CD4-positive, alpha-beta T cell treated with Interleukin-21 for 1 hour (primary cell): ENCODE data around the gene AVL9.

Experiments used
- DNase-seq: peaks from one replicate; pipeline ENCODE4 v3.0.0-alpha.2; 2020

Gene AVL9

DNA sequence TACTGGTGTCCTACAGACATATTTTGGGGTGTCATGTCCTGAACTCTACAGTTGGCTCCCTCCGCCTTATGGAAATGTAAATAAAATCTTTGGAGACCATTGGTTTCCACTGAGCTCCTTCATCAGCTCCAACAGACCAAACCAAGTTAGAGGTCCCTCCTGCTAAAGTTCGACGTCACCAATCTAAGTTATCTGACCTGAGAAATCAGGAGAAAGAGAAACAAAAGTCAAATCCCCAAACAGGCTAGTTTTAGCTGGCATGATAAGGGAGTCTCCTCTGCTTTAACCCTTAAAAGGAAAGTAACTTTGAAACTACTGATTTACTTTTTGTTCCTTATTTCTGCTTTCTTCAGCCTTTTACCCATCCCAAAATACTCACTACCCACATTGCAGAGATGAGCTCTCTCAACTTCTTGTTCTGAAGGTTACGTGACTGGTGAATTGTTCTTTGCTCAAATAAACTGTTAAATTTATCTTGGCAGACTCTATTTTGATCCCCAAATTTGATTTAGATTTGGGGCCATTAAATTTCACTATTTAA lies 39.9 kb downstream of the AVL9 start:
- DNase-seq, result no peak

DNA sequence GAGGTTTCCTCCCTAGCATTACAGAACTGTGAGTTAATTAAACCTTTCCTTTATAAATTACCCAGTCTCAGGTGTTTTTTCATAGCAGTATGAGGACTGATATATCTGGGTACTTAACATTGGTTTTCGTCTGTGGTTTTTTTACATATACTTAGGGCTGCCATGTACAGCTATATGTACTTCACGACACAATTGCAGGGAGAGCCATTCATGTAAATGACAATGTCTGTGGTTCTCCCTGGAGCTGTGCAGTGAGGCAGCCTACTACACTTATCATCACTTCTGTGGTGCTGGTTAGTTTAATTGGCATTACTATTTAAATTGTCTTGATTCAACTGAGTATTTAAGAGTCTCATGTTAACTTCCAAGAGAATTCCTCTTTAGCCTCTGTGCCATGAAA lies 40.7 kb downstream of the AVL9 start:
- no peak for DNase-seq

DNA sequence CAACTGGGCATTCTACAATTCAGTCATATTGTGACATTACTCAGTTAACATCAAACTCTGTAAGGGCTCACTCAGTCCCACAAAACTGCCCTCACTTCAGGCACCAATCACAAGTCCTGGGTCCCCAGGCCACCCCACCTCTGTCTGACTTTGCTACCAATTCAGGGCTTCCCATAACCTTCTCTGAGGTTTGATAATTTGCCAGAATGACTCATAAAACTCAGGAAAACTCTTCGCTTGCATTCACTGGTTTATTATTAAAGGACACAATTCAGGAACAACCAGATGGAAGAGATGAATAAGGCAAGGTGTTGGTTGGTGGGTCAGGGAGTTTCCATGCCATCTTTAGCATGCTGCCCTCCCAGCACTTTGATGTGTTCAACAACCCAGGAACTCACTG lies 41.3 kb downstream of the AVL9 start:
- no peak for DNase-seq

DNA sequence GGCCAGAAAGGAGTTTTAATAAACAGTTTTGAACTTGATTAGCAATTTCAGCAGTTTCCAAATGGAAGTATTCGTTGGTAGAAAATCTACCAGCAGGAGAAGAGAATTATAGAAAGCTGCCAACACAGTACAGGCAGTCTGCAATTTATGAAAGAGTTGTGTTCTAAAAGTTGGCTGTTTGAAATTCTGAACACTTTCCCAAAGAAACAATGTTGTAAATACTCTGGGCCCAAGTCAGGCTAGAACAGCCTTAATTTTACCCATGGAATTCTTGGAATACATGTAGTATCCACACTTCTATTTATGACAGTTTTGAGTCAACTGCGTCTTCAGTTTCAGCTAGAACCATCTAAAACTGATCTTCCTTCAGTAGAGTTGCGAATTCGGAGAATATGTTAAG lies 42.5 kb downstream of the AVL9 start:
- no peak for DNase-seq

DNA sequence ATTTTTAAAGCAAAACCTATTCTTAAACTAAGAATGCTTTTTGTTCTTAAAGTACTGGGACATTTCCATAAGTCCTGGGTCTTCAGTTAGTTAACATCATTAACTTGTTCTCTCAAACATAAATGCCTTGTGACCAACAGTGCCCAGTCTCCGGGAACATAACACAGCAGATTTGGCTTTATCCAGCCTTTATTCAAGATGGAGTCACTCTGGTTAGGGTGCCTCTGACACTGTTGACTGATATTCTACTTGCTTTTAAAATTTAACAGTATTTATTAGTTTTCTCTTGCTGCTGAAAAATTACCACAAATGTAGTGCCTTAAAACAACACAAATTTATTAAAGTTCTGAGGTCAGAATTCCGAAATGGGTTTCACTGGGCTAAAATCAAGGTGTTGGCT lies 44.1 kb downstream of the AVL9 start:
- DNase-seq, result no peak

DNA sequence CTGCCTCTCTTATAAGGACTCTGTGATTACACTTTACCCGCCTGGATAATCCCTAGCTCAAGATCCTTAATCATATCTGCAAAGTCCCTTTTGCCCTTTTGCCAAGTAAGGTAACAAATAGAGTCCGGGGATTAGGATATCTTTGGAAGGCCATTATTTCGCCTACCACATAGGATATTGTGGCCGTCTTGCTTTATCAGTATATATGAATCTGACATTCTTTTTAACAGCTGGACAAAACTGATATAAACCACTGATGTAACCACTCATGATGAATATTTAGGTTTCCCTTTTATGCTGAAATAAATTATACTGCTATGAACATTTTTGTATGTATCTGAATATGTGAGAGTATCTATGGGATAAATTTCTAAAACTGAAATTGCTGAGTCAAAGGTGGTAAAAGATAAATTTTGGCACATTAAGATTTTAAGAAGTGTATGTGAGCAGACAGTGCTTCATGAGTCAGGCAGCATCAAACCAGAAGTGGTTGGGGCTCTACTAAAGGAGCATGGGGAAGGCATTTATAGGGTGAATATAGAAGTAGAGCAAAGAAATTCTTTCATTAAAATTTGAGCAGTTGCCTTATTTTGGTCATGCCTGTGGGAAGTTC lies 44.7 kb downstream of the AVL9 start:
- no peak for DNase-seq

DNA sequence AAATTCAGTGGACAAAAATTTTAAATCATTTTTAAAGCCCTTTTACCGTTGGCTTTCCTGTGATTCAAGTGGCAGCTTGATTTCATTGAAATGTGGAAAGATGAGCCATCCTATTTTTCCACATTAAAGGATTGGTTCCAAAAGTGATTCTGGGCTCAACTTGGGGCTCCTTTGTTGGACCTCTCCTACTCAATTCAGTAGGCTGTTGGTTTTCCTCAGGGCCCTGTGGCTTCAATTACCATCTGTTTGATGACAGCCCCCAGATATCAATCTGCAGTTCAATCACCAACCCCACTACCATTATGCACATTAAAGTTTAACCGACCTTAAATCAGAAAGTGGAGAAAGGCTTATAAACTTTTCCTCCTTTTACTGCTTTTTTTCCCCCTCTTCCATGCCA lies 47.3 kb downstream of the AVL9 start:
- no peak for DNase-seq

DNA sequence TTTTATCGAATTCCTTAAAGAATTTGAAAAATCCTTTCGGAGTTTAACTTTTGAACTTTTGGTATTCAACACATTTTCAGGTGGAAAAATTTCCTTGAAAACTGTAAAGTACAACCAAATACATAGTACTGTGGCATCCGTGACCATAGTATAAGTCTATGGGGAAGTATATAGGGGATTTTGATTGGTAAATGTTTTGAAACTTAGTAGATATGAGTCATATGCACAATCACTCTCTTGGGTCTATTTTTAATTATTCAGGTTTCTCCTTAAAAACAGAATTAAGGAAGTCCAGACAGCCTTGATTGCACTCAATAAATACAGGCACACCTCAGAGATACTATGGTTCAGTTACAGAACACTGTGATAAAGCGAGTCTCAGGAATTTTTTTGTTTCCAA lies 64.2 kb downstream of the AVL9 start:
- no peak for DNase-seq

DNA sequence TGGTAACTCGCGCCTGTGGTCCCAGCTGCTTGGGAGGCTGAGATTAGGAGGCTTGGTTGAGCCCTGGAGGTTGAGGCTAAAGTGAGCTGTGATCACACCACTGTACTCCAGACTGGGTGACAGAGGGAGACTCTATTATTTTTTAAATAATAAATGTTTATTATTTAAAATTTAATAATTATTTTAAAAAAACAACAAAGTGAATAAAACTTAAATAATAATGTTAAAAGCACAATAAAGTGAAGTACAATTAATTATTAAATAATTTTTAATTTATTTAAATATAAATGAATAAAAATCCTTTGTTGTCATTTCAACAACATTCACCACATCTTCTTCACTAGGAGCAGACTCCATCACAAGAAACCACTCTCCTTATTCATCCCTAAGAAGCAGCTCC lies 64.8 kb downstream of the AVL9 start:
- DNase-seq, result no peak

DNA sequence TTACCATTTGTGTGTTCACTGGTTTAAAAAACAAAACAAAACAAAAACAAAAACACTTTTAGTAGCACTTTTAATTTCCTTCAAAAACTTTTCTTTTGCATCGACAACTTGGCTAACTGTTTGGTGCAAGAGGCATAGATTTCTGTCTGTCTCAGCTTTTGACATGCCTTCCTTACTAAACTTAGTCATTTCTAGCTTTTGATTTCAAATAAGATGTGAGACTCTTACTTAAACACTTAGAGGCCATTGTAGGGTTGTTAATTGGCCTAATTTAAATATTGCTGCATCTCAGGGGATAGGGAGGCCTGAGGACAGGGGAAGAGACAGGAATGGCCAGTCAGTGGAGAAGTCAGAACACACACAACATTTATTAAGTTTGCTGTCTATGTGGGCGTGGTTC lies 66.3 kb downstream of the AVL9 start:
- DNase-seq, result no peak

DNA sequence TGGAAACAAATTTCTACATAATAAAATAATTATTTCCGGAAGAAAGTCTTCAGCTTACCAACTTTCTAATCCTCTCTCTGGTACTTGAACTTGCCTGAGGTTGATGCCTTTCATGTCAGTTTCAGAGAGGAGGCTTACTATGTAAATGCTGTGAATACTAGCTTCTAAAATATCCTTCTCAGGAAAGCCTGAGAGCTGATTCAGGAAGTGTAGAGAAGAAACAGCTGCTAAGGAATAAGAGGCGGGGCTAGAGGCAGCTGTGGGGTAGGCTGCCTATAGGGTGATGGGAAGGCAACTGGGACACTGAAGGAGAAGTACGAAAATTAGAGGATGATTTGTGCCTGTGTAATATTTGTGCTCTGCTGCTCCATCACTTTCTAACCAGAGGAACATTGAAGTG lies 69.3 kb downstream of the AVL9 start:
- DNase-seq, result no peak

DNA sequence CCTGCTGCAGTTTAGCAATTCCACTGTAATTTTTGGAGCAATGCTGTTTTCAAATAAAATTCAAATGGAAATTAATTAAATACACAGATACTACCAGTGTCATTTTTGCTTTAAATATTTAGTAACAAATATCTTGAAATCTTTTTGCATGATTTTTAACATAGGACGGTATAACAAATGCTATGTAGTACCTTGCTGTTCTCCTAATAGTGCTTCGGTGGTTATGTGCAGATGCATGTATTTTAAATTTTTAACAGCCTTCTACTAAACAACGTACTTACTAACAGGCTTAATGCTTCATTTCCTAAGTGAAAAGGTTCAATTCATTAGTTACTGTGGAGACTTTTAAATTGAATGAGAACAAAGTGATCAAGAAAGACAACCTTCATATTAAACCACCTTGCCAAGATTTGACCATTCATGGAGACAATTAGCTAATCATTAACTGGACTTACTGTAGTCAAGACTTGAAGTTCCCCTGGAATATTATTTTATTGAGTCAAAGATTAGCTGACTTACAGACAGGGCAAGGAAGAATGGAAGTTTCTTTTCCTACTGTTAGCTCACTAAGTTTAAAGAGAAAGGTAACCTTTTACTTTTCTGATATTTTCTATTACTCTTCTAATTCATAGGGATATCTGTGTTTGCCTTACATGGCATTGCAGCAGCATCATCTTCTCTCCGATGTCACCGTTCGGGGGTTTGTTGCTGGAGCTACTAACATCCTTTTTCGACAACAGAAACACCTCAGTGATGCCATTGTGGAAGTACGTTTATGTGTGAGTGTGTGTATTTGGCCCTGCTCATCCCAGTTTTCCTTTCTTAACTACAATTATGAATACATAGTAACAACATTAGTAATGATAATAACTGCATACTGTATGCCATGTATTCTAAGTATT lies 74.3 kb downstream of the AVL9 start:
- no peak for DNase-seq

DNA sequence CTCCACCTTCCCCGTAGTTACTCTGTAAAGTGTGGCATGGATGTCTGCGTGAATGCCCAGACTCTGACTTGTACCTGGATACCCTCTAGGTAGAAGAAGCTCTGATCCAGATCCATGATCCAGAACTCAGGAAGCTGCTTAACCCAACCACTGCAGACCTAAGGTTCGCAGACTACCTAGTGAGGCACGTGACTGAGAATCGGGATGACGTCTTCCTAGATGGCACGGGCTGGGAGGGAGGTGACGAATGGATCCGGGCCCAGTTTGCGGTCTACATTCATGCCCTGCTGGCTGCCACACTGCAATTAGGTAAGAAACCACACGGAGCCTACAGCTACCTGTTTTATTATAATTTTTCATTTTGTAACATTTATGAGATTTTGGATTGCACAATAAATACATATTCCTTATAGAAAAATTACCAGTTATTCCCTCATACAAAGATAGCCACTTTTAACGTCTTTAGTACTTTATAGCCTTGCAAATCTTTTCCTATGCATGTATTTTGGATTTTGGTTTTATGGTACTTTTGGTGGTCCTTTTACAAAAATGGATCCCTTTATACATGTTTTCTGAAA lies 77.9 kb downstream of the AVL9 start:
- DNase-seq, result no peak

DNA sequence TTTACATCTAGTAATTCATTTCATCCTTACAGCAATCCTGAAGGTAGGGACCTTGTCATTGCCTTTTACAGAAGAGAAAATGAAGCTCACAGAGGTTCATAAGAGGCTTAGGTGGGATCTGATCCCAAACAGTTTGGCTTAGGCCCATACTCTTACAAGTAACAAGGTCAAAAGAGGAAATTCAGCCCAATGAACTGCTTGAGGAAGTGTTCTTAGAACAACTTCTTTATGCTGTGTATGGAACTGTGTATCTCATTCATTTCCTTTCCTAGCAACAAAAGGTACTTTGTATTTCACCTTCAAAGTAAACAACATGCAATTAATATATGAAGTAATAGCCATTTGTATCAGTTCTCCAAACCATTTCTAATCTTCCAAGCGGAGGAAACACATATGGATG lies 79.3 kb downstream of the AVL9 start:
- DNase-seq, result no peak

DNA sequence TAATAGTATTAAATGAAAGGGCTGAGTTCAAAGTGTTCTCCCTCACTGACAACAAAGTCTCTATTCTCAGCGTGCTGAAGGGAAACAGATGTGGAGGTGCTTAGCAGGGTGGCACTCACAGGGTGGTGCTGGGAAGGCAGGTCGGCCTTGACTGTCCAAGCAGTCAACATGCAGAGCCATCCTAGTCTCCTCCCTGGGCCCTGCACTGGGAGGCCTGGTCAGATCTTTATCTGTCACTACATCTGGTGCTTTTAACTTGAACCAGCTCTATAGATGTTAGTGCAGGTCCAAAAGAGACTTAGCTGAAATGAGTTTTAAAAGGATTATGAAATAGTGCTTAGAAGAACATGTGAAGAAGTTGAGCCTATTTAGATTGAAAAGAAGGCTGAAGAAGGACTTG lies 82.1 kb downstream of the AVL9 start:
- no peak for DNase-seq

DNA sequence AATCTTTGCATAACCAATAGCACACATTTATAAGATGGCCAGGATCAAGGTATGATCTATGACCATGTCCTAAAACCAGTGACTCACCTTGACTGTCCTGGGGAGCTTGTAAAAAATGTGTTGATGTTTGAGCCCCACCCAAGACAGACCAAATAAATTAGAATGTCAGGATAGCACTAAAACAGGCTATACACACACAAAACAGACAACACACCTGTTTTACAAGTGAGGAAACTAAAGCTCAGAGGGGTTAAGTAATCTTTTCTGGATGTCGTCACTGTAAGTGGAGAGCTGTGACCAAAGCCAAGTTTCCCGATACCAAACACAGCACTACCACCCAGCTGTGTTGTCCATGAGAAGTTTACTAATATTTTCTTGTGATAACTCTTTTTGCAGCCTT lies 84.5 kb downstream of the AVL9 start:
- DNase-seq, result no peak

DNA sequence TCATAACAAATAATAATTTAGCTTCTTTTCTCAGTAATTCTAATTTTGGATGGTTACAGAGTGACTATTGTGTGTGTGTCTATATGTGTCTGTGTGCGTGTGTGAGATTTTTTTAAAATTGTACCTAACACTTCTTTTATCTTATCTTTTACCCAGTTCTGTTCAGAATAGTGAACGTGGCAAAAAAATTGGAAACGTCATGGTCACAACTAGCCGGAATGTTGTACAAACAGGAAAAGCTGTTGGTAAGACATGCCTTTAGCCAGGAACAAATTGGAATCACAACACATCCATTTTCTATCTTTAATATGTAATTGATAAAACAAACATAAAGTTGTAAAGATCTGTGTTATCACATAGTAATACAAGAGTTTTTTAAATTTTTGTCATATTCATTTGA lies 85.4 kb downstream of the AVL9 start:
- DNase-seq, result no peak

DNA sequence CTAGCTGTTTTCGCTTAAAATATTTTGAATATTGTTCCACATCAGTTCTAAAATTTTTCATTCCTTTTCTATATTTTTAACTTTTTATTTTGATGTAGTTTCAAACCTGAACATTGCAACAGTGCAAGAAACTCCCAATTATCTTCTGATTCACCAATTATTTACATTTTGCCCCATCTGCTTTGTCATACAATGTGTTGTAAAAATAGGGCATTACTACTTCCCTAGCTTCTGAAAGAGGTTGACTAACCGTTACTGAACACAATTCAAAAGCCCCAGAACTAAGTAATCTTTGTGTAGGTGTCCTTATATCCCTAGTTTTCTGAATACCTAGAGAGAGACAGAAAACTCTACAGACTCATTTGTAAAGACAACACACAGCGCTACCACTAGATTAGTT lies 86.7 kb downstream of the AVL9 start:
- DNase-seq, result no peak

DNA sequence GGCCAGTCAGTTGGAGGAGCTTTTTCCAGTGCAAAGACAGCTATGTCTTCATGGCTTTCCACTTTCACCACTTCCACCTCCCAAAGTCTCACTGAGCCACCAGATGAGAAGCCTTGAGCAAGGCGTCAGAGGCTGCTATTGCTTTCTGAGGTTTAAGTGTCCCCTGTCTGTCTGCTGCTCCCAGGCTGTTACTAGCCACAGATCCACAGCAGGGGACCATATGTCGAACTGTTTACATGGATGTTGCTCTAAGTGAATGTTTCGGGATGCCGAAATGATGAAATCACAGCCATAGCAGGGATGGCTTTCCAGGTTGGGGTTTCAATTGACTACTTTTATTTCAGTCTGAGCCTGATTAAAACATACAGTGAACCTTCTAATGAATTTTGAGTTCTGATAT lies 88.5 kb downstream of the AVL9 start:
- DNase-seq, result no peak

DNA sequence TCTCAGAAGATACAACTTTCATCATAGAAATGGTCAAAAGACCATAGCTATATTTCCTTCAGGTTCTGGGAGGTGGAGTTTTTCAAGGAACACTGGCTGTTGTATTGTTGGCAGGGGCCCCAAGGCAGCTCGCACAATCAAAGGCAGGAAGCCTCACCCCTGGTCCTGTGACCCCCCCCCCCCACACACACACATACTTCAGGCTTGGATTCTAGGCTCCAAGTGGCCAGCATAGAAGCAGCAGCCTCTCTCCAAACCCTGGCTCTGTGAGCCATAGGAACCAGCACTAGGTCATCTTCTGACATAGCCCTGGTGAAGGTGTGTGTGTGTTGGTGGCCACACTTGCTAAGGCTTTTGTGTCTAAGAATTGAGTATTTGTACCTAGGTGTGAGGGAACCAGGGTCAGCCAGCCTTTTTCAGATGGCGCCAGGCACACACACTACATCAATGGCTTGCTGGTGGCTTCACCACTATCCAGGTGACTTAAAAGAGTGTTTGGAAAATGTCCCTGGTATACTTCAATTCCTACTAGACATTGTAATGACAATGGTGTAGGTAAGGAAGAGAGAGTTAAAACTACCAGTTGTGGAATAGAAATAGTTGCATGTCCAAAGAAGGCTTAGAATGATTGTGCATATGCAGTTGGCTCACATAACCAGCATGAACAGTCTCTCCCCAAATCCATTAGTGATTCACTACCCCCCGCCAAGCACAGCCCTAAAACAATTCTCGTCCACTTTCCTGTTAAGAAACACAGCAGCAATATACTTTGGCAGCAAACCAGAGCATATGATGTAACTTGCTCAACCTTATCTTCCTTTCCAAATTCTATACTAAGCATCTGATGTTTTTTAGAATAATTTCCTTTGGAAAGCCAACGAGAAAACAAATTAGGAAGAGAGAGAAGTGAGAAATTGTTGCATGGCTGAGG lies 91.3 kb downstream of the AVL9 start:
- no peak for DNase-seq

DNA sequence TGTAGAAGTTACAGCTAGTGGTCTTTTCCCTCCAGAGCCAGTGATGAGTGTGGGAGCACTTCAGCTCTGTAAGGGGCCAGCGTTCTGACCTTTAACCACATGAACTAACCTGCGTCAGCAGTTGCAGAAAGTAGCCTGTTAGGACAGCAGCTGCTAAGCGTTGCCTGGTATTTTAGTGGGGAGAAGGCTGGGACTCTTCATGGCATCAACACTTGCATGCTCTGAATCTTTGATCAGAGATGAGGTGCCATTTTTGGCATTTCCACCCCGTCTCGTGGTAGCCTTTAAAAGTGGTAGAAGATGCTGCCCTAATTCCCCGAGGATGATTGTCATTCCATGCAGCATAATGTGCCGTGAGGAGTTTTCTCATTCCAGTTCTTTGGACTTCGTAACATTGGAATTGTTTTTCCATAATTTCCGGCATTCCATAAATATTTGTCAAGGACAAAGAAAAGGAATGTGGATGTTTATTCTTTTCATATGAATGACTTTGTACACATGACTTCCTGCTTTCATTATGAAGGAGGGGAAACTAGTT lies 92.2 kb downstream of the AVL9 start:
- DNase-seq, result no peak

DNA sequence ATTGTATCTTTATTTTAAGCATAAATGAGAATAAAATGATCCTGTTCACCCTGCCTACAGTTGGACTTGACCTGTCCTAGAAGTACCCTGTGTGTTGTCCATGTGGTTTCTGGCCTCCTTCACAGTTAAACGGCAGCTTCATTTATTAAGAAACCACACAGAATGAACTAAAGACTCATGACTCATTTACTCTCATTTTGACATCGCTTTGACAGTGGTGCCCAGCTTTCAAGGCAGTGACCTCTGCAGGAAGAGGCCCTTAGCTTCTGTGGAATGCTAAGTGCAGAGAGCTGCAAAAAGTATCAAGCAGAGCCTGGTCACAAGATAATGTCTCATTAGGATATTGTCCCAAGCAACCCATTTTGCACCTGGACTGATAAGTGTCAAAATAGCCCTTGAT lies 93.4 kb downstream of the AVL9 start:
- DNase-seq, result no peak

DNA sequence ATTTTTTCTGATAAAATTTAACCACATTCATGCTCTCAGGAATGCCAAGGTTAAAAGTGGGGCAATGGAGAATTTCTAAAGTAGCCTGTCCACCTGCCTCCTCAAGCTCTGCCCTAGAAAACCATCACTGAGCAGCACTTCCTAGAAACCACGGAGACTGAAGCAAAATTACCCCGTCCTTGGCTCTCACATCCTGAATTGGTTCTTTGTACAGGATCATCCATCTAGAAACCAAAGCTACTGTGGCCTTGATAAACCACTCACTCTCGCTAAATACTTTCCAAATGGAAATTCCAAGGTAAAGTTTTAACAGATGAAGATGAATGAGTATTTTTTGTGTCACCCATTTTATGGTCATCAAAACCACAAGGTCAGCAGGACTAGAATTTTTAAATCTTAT lies 96.6 kb downstream of the AVL9 start:
- DNase-seq, result no peak
